Activated T-cell treated with anti-CD3 and anti-CD28 coated beads, Interleukin-2, amount 50 U/mL, for 24 hours (primary cell): ENCODE data around the gene RRAGC.
"Not testable (repeated sequence)": the region's sequence is repeated elsewhere in the genome, so short reads cannot be mapped to it uniquely, and the experiment has no call there.

Experiments
- DNase-seq: peaks from one replicate; pipeline ENCODE4 v3.0.0-alpha.2; 2020
- H3K27ac Mint-ChIP-seq: 2 replicates; pipeline ENCODE4 v1.8.0; 2020; ENCODE audit warnings: mild to moderate bottlenecking, mixed read lengths
- H3K27me3 Mint-ChIP-seq: 2 replicates; pipeline ENCODE4 v1.8.0; 2020; ENCODE audit warnings: mixed read lengths
- H3K36me3 Mint-ChIP-seq: 2 replicates; pipeline ENCODE4 v1.8.0; 2020; ENCODE audit warnings: low read depth, mixed read lengths
- H3K4me1 Mint-ChIP-seq: 2 replicates; pipeline ENCODE4 v1.8.0; 2020; ENCODE audit warnings: low read depth, mixed read lengths
- H3K4me3 Mint-ChIP-seq: 2 replicates; pipeline ENCODE4 v1.8.0; 2020; ENCODE audit warnings: mild to moderate bottlenecking, moderate library complexity, mixed read lengths
- H3K9me3 Mint-ChIP-seq: 2 replicates; pipeline ENCODE4 v1.8.0; 2020; ENCODE audit warnings: mixed read lengths

The RRAGC gene

DNA sequence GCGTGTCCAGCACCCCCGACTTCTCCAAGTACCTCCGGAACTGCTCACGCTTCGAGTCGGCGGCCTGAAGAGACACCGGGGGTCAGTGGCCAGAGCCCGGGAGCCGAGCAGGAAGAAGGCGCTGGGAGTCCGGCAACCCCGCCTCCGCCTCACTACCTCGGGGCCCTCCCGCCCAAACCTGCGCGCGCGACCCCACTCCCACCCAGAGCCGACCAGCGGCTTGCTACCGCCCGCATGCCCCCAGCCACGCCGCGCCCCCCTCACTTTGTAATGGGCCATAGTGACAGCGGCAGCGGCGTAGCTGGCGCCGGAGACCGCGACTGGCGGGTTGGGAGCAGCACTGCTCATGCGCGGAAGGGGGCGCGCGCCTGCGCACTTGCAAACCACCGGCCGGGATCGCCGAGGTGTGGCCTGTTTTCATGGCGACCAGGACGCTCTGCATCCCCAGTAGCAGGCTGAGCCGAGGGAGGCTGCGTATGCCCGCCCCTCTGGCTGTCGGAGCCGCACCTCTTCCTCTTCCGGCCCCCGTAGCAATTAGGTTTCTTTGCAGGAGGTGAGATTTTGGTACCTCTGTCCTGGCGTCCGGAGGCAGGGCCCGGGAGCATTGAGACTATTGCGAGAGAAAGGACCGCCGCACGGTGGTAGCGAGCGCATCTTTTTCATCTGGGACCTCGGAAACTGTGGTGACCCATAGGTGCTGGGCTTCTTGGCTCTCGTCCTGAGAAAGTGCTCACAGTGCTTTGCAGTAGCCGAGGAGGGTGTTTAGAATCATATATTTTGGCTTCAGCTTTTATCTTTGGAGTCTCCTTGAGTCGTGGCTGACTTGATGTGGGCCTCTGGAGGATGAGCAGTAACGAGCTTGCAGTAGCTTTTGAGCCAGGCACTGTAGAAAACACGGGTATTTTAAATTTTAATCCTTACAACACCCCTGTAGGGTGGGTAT lies 13.7 kb upstream of the RRAGC start, which contains the start of gene MYCBP:
Gene MYCBP, minus strand, starts transcription at position 322 of the 943 bp plus-strand sequence. Its CDS starts 43 bp downstream, at position 279.
- Mint-ChIP-seq H3K27ac (peak within 1 kb of the TSS; percentile 92), H3K27me3 (no peaks in the 10 kb centered on the region), H3K4me1 (peaks cover 35% of the 10 kb centered on the region), H3K36me3 (peaks cover 32% of the 10 kb centered on the region), H3K4me3 (peak within 1 kb of the TSS; percentile 93), H3K9me3 (no peaks in the 10 kb centered on the region)
- DNase-seq, result peak; percentile 98

DNA sequence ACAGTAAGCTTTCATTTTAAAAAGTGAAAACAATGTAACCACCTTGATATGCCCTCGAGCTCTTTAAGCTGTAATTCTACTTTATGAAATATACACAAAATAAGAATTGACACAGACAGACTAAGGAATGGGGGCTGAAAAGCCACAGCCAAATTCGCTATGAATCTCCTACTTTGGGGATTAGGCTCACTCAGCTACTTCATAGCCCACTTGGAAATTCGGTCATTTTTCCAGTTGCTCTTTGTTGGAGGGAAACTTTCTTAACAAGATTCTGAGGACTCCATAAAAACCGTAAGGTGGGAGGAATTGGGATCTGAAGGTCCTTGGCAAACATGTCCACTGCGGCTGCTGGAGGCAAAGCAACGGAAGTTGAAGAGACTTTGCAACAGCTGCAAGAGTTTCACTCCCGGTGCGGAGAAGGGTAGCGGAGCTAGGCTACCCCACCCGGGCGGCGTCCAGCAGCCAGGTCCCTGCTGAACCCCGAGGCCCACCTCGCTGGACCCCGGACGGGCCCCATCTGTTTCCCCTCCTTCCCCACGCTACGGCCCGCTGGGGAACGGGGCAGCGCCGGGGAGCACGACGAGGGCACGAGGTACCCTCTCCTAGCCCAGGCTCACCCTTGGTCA lies 12.9 kb upstream of the RRAGC start:
- H3K9me3 Mint-ChIP-seq, result no peaks in the 10 kb centered on the region
- peaks cover 38% of the 10 kb centered on the region for H3K36me3 Mint-ChIP-seq
- DNase-seq, result peak; percentile 61
- H3K27me3 Mint-ChIP-seq, result no peaks in the 10 kb centered on the region
- peak overlapping the region; percentile 93 for H3K4me3 Mint-ChIP-seq
- peak overlapping the region; percentile 92 for H3K27ac Mint-ChIP-seq
- peaks cover 40% of the 10 kb centered on the region for H3K4me1 Mint-ChIP-seq

DNA sequence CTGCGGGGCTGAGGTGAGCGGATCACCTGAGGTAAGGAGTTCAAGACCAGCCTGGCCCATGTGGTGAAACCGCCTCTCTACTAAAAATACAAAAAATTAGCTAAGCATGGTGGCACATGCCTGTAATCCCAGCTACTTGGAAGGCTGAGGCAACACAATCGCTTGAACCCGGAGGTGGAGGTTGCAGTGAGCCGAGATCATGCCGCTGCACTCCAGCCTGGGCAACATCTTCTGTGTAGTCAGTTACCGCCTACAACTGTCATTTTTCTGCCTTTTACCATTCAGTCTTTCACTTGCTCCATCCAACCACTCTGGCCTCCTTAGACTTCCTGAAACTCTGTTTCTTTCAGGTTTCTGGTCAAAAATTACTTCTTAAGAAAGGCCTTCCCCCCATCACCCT lies 11.4 kb upstream of the RRAGC start:
- peaks cover 48% of the 10 kb centered on the region for H3K36me3 Mint-ChIP-seq
- H3K27ac Mint-ChIP-seq, result peak overlapping the region; percentile 92
- H3K9me3 Mint-ChIP-seq, result no peaks in the 10 kb centered on the region
- no peaks in the 10 kb centered on the region for H3K27me3 Mint-ChIP-seq
- no peak for DNase-seq
- peaks cover 42% of the 10 kb centered on the region for H3K4me1 Mint-ChIP-seq
- peak overlapping the region; percentile 93 for H3K4me3 Mint-ChIP-seq

DNA sequence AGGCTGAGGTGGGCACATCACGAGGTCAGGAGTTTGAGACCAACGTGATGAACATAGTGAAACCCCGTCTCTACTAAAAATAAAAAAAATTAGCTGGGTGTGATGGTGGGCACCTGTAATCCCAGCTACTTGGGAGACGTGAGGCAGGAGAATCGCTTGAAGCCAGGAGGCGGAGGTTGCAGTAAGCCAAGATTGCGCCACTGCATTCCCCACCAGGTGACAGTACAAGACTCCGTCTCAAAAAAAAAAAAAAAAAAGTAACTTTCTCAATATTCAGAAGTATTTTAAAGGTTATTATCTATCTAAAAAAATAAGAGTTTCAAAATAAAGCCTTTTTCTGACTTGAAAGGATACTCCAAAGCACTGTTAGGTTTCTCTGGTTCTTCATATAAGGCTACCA lies 7.6 kb upstream of the RRAGC start:
- peaks cover 75% of the 10 kb centered on the region for H3K36me3 Mint-ChIP-seq
- H3K4me1 Mint-ChIP-seq, result peaks cover 53% of the 10 kb centered on the region
- no peaks in the 10 kb centered on the region for H3K27me3 Mint-ChIP-seq
- no peak for DNase-seq
- H3K4me3 Mint-ChIP-seq, result no peak overlapping the region
- no peak overlapping the region for H3K27ac Mint-ChIP-seq
- no peaks in the 10 kb centered on the region for H3K9me3 Mint-ChIP-seq

DNA sequence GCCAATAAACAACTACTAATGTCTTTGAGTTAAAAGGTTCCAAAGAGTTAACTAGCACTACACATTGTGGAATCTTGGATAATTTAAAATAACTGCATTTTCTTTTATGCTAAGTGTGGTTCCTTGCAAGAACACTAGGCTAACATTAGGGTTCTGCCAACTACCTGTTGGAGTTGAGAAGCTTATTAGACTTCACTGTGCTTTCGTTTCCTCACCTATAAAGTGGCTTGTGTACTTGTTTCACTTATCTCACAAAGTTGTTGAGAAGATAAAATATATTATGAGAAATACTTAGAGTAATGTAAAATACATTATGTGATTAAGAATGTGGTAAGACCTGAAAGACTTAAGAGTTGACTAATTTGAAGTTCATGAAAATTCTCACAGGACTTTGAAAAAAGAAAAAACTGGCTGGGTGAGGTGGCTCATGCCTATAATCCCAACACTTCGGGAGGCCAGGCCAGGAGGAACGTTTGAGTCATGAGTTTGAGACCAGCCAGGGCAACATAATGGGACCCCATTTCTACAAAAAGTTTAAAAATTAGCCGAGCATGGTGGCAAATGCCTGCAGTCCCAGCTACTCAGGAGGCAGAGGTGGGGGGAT lies 5.6 kb upstream of the RRAGC start:
- H3K4me1 Mint-ChIP-seq, result peaks cover 53% of the 10 kb centered on the region
- H3K4me3 Mint-ChIP-seq, result no peak overlapping the region
- H3K27me3 Mint-ChIP-seq, result no peaks in the 10 kb centered on the region
- H3K27ac Mint-ChIP-seq, result peak overlapping the region; percentile 66
- H3K36me3 Mint-ChIP-seq, result peaks cover 69% of the 10 kb centered on the region
- no peaks in the 10 kb centered on the region for H3K9me3 Mint-ChIP-seq
- DNase-seq, result no peak

DNA sequence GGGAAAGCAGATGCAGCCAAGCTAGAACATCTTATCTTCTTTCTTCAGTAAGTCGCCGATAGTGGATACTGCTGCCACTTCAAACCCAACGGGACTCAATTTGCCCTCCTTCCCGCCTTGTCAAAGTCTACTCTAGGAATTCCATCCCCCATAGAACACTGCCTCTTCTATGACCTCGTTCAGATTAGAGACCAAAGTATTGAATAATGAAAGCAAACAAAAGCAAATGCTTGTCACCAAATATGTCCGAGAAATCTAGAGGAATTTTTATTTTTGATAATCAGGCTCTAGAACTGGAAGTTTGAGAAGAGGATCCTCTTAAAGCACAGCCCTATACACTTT lies 853 bp upstream of the RRAGC start:
- peaks cover 71% of the 10 kb centered on the region for H3K36me3 Mint-ChIP-seq
- no peak for DNase-seq
- H3K9me3 Mint-ChIP-seq, result no peaks in the 10 kb centered on the region
- H3K27ac Mint-ChIP-seq, result peak overlapping the region; percentile 79
- H3K4me1 Mint-ChIP-seq, result peaks cover 67% of the 10 kb centered on the region
- H3K27me3 Mint-ChIP-seq, result no peaks in the 10 kb centered on the region
- H3K4me3 Mint-ChIP-seq, result peak overlapping the region; percentile 85

DNA sequence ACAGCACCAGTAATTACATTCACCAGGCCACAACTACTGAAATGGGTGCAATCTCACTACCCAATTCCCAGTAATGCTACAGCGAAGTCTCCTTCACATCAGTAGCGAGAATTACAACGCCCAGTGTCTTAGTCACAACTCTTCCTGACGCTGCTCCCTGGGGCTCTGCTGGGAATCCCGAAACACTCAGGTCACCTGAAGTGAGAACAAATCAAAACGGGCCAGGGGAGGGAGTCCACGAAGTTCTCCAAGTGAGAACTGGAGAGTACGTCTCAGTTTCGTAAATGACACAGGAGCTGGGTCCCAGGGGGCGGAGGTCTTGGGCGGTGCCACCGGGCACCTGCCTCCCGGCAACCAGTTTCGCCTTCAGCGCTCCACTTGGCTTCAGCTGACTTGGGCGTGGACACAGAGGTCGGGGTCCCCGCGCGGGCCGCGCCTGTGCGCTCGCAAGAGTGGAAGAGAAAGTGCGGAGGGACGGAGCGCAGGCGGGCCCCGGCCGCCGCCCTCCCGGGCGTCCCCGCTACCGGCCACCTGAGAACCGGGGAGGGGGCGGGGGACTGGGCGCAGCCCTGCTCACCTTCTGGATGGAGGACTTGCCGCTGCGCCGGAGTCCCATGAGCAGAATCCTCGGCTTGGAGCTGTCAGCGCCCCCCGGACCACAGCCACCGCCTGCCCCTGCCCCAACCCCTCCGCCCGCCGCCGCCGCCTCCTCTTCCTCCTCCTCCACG lies 575 bp downstream of the RRAGC start:
- Mint-ChIP-seq H3K9me3 (no peaks in the 10 kb centered on the region), H3K27me3 (no peaks in the 10 kb centered on the region), H3K36me3 (peaks cover 70% of the 10 kb centered on the region), H3K4me1 (peaks cover 67% of the 10 kb centered on the region), H3K27ac (peak overlapping the region; percentile 97), H3K4me3 (peak overlapping the region; percentile 85)
- peak; percentile 75 for DNase-seq

DNA sequence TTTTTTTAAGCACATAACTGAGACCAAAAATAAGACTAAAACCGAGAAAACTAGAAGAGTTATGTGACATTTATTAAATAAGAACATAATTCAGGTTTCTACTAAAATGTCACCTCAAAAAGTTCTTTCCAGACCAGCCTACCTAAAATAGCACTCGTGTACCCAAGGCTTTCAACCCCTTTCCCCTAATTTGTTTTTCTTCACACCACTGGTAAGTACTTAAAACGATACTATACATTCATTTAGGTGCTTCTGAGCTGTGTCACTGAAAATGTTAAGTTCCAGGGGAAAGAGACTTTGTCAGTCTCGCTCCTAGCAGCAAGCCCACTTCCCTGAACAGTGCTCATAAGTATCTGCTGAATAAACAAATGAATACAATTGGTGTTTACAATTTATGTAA lies 6.8 kb downstream of the RRAGC start:
- peak overlapping the region; percentile 29 for H3K4me3 Mint-ChIP-seq
- DNase-seq, result no peak
- H3K4me1 Mint-ChIP-seq, result peaks cover 50% of the 10 kb centered on the region

DNA sequence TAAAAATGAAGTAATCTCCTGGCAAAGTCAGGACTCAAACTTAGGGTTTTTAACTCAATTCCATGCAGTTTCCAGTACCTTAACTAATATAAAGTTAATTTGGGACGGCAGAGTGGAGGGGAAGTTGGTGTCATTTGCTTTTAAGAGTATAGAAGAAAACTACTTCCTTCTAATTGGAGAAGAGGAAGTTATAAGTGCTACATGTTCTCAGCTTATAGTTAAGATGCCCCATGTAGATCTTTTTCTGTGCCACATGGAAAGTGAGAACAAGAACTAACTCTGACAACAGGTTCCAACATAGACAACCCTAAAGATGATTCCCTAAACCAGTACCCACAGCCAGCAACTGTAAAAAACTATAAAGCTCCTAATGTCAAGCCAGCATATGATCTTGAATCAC lies 11.5 kb downstream of the RRAGC start:
- H3K9me3 Mint-ChIP-seq, result peaks cover 3% of the 10 kb centered on the region
- no peak overlapping the region for H3K4me3 Mint-ChIP-seq
- peaks cover 84% of the 10 kb centered on the region for H3K36me3 Mint-ChIP-seq

More for the DNA sequence above, 6.8 kb downstream of the RRAGC start:
- H3K27me3 Mint-ChIP-seq, result no peaks in the 10 kb centered on the region
- peaks cover 78% of the 10 kb centered on the region for H3K36me3 Mint-ChIP-seq
- H3K9me3 Mint-ChIP-seq, result no peaks in the 10 kb centered on the region
- peak overlapping the region; percentile 86 for H3K27ac Mint-ChIP-seq

DNA sequence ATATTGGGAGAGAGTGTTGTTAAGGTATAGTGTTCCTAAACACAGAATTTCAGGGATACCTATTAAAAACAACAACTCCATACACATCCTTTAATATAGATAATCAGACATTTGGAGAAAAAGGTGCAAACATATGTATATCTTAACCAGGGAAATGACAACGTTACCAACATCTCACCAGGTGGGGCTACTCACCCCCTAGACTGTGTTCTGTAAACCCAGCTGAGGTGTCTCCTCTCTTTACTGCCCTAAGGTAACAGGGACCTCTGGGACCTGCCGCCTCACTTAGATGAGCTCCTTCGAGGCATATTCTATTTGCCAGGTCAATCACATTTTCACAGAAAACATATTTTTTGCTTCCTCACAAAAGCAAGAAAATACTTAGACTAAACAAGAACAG lies 13.4 kb downstream of the RRAGC start:
- H3K4me1 Mint-ChIP-seq, result peaks cover 23% of the 10 kb centered on the region
- H3K27ac Mint-ChIP-seq, result no peak overlapping the region
- H3K4me3 Mint-ChIP-seq, result no peak overlapping the region
- peaks cover 78% of the 10 kb centered on the region for H3K36me3 Mint-ChIP-seq
- H3K9me3 Mint-ChIP-seq, result peaks cover 3% of the 10 kb centered on the region
- DNase-seq, result no peak
- H3K27me3 Mint-ChIP-seq, result no peaks in the 10 kb centered on the region

More for the DNA sequence above, 11.5 kb downstream of the RRAGC start:
- Mint-ChIP-seq H3K27ac (no peak overlapping the region), H3K4me1 (peaks cover 32% of the 10 kb centered on the region), H3K27me3 (no peaks in the 10 kb centered on the region)
- DNase-seq, result no peak

DNA sequence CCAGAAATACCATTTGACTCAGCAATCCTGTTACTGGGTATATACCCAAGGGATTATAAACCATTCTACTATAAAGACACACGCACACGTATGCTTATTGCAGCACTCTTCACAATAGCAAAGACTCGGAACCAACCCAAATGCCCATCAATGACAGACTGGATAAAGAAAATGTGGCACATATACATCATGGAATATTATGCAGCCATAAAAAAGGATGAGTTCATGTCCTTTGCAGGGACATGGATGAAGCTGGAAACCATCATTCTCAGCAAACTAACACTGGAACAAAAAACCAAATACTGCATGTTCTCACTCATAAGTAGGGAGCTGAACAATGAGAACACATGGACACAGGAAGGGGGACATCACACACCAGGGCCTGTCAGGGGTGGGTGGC lies 14.5 kb downstream of the RRAGC start:
- H3K4me1 Mint-ChIP-seq, result peaks cover 21% of the 10 kb centered on the region
- not testable (repeated sequence) for H3K4me3 Mint-ChIP-seq, H3K27ac Mint-ChIP-seq, H3K27me3 Mint-ChIP-seq, H3K9me3 Mint-ChIP-seq, DNase-seq
- H3K36me3 Mint-ChIP-seq, result peaks cover 78% of the 10 kb centered on the region

DNA sequence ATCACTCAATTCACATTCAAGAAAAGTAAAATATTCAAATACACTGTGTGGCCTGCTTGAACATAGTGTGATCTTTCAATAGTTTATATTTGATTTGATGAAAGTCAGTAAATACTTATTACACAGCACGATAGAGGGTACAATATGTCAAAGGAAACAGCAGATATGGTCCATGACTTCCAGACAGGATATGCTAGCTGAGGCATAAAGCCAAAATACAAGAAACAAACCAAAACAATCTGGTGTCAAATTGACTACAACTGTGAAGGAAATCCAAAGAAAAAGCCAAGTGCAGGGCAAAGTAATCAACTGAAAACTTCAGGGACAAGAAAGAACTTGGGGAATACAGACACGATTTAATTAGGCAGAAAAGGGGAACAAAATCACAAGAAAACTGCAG lies 19.3 kb downstream of the RRAGC start:
- peaks cover 3% of the 10 kb centered on the region for H3K9me3 Mint-ChIP-seq

DNA sequence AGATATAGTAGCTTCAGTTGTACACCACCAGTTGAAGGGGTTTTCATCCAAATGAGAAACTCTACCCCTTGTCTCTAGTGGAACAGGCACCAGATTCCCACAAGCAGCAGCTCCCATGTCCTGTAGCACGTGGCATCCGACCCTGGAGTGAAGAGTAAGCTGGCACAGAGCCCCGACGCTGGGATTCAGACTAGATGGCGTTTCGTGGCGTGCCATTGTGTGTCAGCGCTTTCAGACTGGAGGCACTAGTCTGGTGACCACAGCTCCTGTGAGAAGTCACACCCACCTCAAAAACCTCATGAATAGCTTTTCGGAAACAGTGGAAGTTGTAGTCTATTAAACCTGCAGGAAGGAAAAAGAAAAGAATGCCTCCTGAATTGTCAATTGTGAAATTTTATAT lies 20.2 kb downstream of the RRAGC start:
- DNase-seq, result no peak
- Mint-ChIP-seq H3K27ac (no peak overlapping the region), H3K4me1 (peaks cover 17% of the 10 kb centered on the region), H3K36me3 (peaks cover 52% of the 10 kb centered on the region), H3K4me3 (no peak overlapping the region), H3K9me3 (no peaks in the 10 kb centered on the region), H3K27me3 (no peaks in the 10 kb centered on the region)

More for the DNA sequence above, 19.3 kb downstream of the RRAGC start:
- DNase-seq, result no peak
- Mint-ChIP-seq H3K4me1 (peaks cover 15% of the 10 kb centered on the region), H3K27ac (peak overlapping the region; percentile 45), H3K4me3 (no peak overlapping the region), H3K27me3 (no peaks in the 10 kb centered on the region), H3K36me3 (peaks cover 62% of the 10 kb centered on the region)

DNA sequence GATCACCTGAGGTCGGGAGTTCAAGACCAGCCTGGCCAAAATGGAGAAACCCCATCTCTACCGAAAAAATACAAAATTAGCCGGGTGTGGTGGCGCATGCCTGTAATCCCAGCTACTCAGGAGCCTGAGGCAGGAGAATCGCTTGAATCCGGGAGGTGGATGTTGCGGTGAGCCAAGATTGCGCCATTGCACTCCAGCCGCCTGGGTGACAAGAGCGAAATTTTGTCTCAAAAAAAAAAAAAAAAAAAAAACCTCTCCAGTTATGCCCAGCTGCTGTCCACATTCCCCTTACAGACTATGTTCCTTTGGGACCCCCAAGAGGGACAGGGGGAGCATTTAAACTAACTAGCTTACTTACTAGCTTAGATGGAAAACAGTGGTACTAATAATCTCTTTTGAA lies 23.3 kb downstream of the RRAGC start:
- not testable (repeated sequence) for H3K27me3 Mint-ChIP-seq, H3K4me3 Mint-ChIP-seq, H3K27ac Mint-ChIP-seq, DNase-seq, H3K9me3 Mint-ChIP-seq, H3K4me1 Mint-ChIP-seq
- H3K36me3 Mint-ChIP-seq, result peaks cover 30% of the 10 kb centered on the region
